Activated T-helper 17 cell treated with anti-CD3 and anti-CD28 coated beads, Interleukin-2, amount 50 U/mL, for 72 hours (primary cell): ENCODE data around the gene PNPLA7. TPM values are rescaled to one million over a fixed set of nuclear protein-coding genes. Genes with fewer than 3 reads are reported as not detected.

ENCODE experiments used
- ATAC-seq: fragments of 150-1000 bp; cut with Tn5 transposase; replicated peaks from 2 replicates; pipeline ENCODE4 v1.10.0; 2021; ENCODE audit warnings: mild to moderate bottlenecking, moderate library complexity
- H3K27ac Mint-ChIP-seq: one replicate; pipeline ENCODE4 v1.8.0; 2022; ENCODE audit warnings: mixed read lengths
- H3K27me3 Mint-ChIP-seq: one replicate; pipeline ENCODE4 v1.8.0; 2022; ENCODE audit warnings: mixed read lengths
- H3K36me3 Mint-ChIP-seq: one replicate; pipeline ENCODE4 v1.8.0; 2022; ENCODE audit warnings: low read depth, mild to moderate bottlenecking, mixed read lengths
- H3K4me1 Mint-ChIP-seq: one replicate; pipeline ENCODE4 v1.8.0; 2022; ENCODE audit warnings: mixed read lengths
- H3K4me3 Mint-ChIP-seq: one replicate; pipeline ENCODE4 v1.8.0; 2022; ENCODE audit warnings: mild to moderate bottlenecking, mixed read lengths
- H3K9me3 Mint-ChIP-seq: one replicate; pipeline ENCODE4 v1.8.0; 2022; ENCODE audit warnings: mixed read lengths
- total RNA-seq, 2 donors: library from RNA; stranded (reverse); gene quantifications; one replicate each; pipeline ENCODE4 v1.2.3, GENCODE V29; 2022

The PNPLA7 gene
- total RNA-seq, 2 donors from 2014 or later, result 2.9 to 5.1 TPM

- no peak for ATAC-seq
Observed at GRCh38 chr9:137438591-137439157, 111.5 kb downstream of the PNPLA7 start.

GRCh38 chr9:137437691-137438590 lies 112.3 kb downstream of the PNPLA7 start:
- Mint-ChIP-seq H3K4me3 (no peak overlapping the region), H3K36me3 (no peaks in the 10 kb centered on the region), H3K4me1 (peaks cover 5% of the 10 kb centered on the region), H3K27ac (no peak overlapping the region), H3K9me3 (no peaks in the 10 kb centered on the region), H3K27me3 (peaks cover 8% of the 10 kb centered on the region)
- no peak for ATAC-seq

More at GRCh38 chr9:137438591-137439157, 111.5 kb downstream of the PNPLA7 start:
- Mint-ChIP-seq H3K36me3 (no peaks in the 10 kb centered on the region), H3K9me3 (no peaks in the 10 kb centered on the region), H3K4me1 (peaks cover 5% of the 10 kb centered on the region), H3K27me3 (peaks cover 11% of the 10 kb centered on the region), H3K4me3 (no peak overlapping the region), H3K27ac (no peak overlapping the region)

GRCh38 chr9:137436761-137437600 lies 113.2 kb downstream of the PNPLA7 start:
- no peak overlapping the region for H3K4me3 Mint-ChIP-seq
- no peaks in the 10 kb centered on the region for H3K9me3 Mint-ChIP-seq
- H3K27me3 Mint-ChIP-seq, result peaks cover 7% of the 10 kb centered on the region
- H3K4me1 Mint-ChIP-seq, result peaks cover 3% of the 10 kb centered on the region
- no peak overlapping the region for H3K27ac Mint-ChIP-seq
- H3K36me3 Mint-ChIP-seq, result no peaks in the 10 kb centered on the region
- ATAC-seq, result no peak

- Mint-ChIP-seq H3K27ac (no peak overlapping the region), H3K4me3 (no peak overlapping the region), H3K27me3 (peaks cover 4% of the 10 kb centered on the region), H3K4me1 (no peaks in the 10 kb centered on the region), H3K9me3 (no peaks in the 10 kb centered on the region), H3K36me3 (no peaks in the 10 kb centered on the region)
- ATAC-seq, result no peak
Observed at GRCh38 chr9:137435980-137436760, 114.0 kb downstream of the PNPLA7 start.

GRCh38 chr9:137435381-137435891 lies 114.8 kb downstream of the PNPLA7 start:
- Mint-ChIP-seq H3K27me3 (peaks cover 4% of the 10 kb centered on the region), H3K36me3 (no peaks in the 10 kb centered on the region), H3K9me3 (no peaks in the 10 kb centered on the region), H3K27ac (no peak overlapping the region), H3K4me1 (no peaks in the 10 kb centered on the region), H3K4me3 (no peak overlapping the region)
- ATAC-seq, result no peak

- ATAC-seq, result no peak
- Mint-ChIP-seq H3K27me3 (peaks cover 4% of the 10 kb centered on the region), H3K9me3 (no peaks in the 10 kb centered on the region), H3K4me3 (no peak overlapping the region), H3K27ac (no peak overlapping the region), H3K36me3 (no peaks in the 10 kb centered on the region), H3K4me1 (no peaks in the 10 kb centered on the region)
Observed at GRCh38 chr9:137434498-137435380, 115.5 kb downstream of the PNPLA7 start.

GRCh38 chr9:137433916-137434431 lies 116.2 kb downstream of the PNPLA7 start:
- H3K27me3 Mint-ChIP-seq, result no peaks in the 10 kb centered on the region
- H3K4me3 Mint-ChIP-seq, result no peak overlapping the region
- no peaks in the 10 kb centered on the region for H3K4me1 Mint-ChIP-seq
- H3K27ac Mint-ChIP-seq, result no peak overlapping the region
- ATAC-seq, result no peak
- no peaks in the 10 kb centered on the region for H3K36me3 Mint-ChIP-seq
- H3K9me3 Mint-ChIP-seq, result no peaks in the 10 kb centered on the region

GRCh38 chr9:137433349-137433915 lies 116.8 kb downstream of the PNPLA7 start:
- Mint-ChIP-seq H3K36me3 (no peaks in the 10 kb centered on the region), H3K9me3 (no peaks in the 10 kb centered on the region), H3K4me3 (no peak overlapping the region), H3K4me1 (no peaks in the 10 kb centered on the region), H3K27ac (no peak overlapping the region), H3K27me3 (no peaks in the 10 kb centered on the region)
- no peak for ATAC-seq

GRCh38 chr9:137432687-137433348 lies 117.4 kb downstream of the PNPLA7 start:
- Mint-ChIP-seq H3K36me3 (no peaks in the 10 kb centered on the region), H3K9me3 (no peaks in the 10 kb centered on the region), H3K4me3 (no peak overlapping the region), H3K27ac (no peak overlapping the region), H3K4me1 (no peaks in the 10 kb centered on the region), H3K27me3 (no peaks in the 10 kb centered on the region)
- ATAC-seq, result no peak

- no peaks in the 10 kb centered on the region for H3K9me3 Mint-ChIP-seq
Observed at GRCh38 chr9:137431416-137431931, 118.7 kb downstream of the PNPLA7 start.

GRCh38 chr9:137430723-137431415 lies 119.3 kb downstream of the PNPLA7 start:
- H3K36me3 Mint-ChIP-seq, result no peaks in the 10 kb centered on the region
- H3K4me3 Mint-ChIP-seq, result no peak overlapping the region
- no peaks in the 10 kb centered on the region for H3K4me1 Mint-ChIP-seq
- ATAC-seq, result no peak
- H3K27ac Mint-ChIP-seq, result no peak overlapping the region
- no peaks in the 10 kb centered on the region for H3K27me3 Mint-ChIP-seq
- H3K9me3 Mint-ChIP-seq, result no peaks in the 10 kb centered on the region

More at GRCh38 chr9:137431416-137431931, 118.7 kb downstream of the PNPLA7 start:
- H3K27me3 Mint-ChIP-seq, result no peaks in the 10 kb centered on the region
- H3K36me3 Mint-ChIP-seq, result no peaks in the 10 kb centered on the region
- H3K4me1 Mint-ChIP-seq, result no peaks in the 10 kb centered on the region
- H3K4me3 Mint-ChIP-seq, result no peak overlapping the region
- ATAC-seq, result no peak
- H3K27ac Mint-ChIP-seq, result no peak overlapping the region
